Fibroblast of peridontal ligament (primary cell): ENCODE measurements around the gene ACADVL.
A peak's percentile ranks its signal among the peaks of the same experiment; 100 is the strongest.

ENCODE experiments used
- DNase-seq: peaks from one replicate; pipeline ENCODE4 v3.0.0-alpha.2; 2010; ENCODE audit errors: extremely low read depth

The ACADVL gene

GRCh38 chr17:7191571-7192270 is 28.0 kb upstream of the ACADVL start:
- no peak for DNase-seq

GRCh38 chr17:7192271-7192937 is 27.3 kb upstream of the ACADVL start:
- no peak for DNase-seq

- no peak for DNase-seq
These were observed 23.8 kb upstream of the ACADVL start for GRCh38 chr17:7195971-7196370.

GRCh38 chr17:7196651-7197401 is 22.9 kb upstream of the ACADVL start:
- DNase-seq = no peak

GRCh38 chr17:7203391-7203790 is 16.3 kb upstream of the ACADVL start:
- DNase-seq = no peak

GRCh38 chr17:7204336-7204735 is 15.4 kb upstream of the ACADVL start:
- DNase-seq = no peak

- DNase-seq = peak; percentile 78
These were observed 14.8 kb upstream of the ACADVL start for GRCh38 chr17:7204828-7205461.

GRCh38 chr17:7205561-7205960 is 14.2 kb upstream of the ACADVL start:
- no peak for DNase-seq

GRCh38 chr17:7207120-7208001 is 12.4 kb upstream of the ACADVL start:
- no peak for DNase-seq

- no peak for DNase-seq
These were observed 11.6 kb upstream of the ACADVL start for GRCh38 chr17:7208027-7208571.

GRCh38 chr17:7208754-7209460 is 10.8 kb upstream of the ACADVL start:
- DNase-seq = no peak

- DNase-seq = peak; percentile 2
These were observed 8.1 kb upstream of the ACADVL start for GRCh38 chr17:7211491-7212273.

GRCh38 chr17:7213895-7214299 is 5.8 kb upstream of the ACADVL start:
- DNase-seq = peak; percentile 72

GRCh38 chr17:7214300-7215135 is 5.2 kb upstream of the ACADVL start:
- peak; percentile 96 for DNase-seq

GRCh38 chr17:7215136-7215638 is 4.6 kb upstream of the ACADVL start:
- no peak for DNase-seq

- DNase-seq = no peak
These were observed 4.0 kb upstream of the ACADVL start for GRCh38 chr17:7215652-7216180.

- DNase-seq = no peak
These were observed 3.3 kb upstream of the ACADVL start for GRCh38 chr17:7216242-7217112.
